Endodermal cell (in vitro differentiated cells): ENCODE results near the gene GJB5. TPM values are rescaled to one million over a fixed set of nuclear protein-coding genes. Genes with fewer than 3 reads are reported as not detected.

Source experiments
- DNase-seq: peaks from one replicate; pipeline ENCODE4 v3.0.0-alpha.2; 2017
- H3K27ac ChIP-seq: 2 replicates; pipeline ENCODE4 v1.5.1; 2013; ENCODE audit warnings: mild to moderate bottlenecking, low read depth, low read length, moderate library complexity
- H3K27me3 ChIP-seq: 2 replicates; pipeline ENCODE4 v1.6.1; 2013; ENCODE audit warnings: mild to moderate bottlenecking, low read length, moderate library complexity; ENCODE audit not compliant: insufficient read depth, control insufficient read depth, poor library complexity, severe bottlenecking
- H3K36me3 ChIP-seq: 2 replicates; pipeline ENCODE4 v1.7.0; 2013; ENCODE audit warnings: mild to moderate bottlenecking, low read length, moderate library complexity; ENCODE audit not compliant: control insufficient read depth, insufficient read depth
- H3K4me1 ChIP-seq: one replicate; pipeline ENCODE4 v1.7.0; 2013; ENCODE audit warnings: low read length; ENCODE audit not compliant: control insufficient read depth, insufficient read depth
- H3K4me3 ChIP-seq: 2 replicates; pipeline ENCODE4 v1.5.1; 2013; ENCODE audit warnings: mild to moderate bottlenecking, low read length, moderate library complexity
- H3K9ac ChIP-seq: 2 replicates; pipeline ENCODE4 v1.6.1; 2013; ENCODE audit warnings: mild to moderate bottlenecking, low read length, moderate library complexity; ENCODE audit not compliant: poor library complexity, severe bottlenecking; ENCODE audit errors: extremely low read depth
- H3K9me3 ChIP-seq: 2 replicates; pipeline ENCODE4 v1.6.1; 2013; ENCODE audit warnings: mild to moderate bottlenecking, low read length, moderate library complexity; ENCODE audit not compliant: control insufficient read depth
- H3K27ac Mint-ChIP-seq: 2 replicates; pipeline ENCODE4 v1.8.0; 2020; ENCODE audit warnings: mixed read lengths
- H3K27me3 Mint-ChIP-seq: 2 replicates; pipeline ENCODE4 v1.8.0; 2021; ENCODE audit warnings: mild to moderate bottlenecking, mixed read lengths; ENCODE audit not compliant: insufficient read depth
- H3K36me3 Mint-ChIP-seq: 2 replicates; pipeline ENCODE4 v1.8.0; 2020; ENCODE audit warnings: low read depth, mixed read lengths
- H3K4me1 Mint-ChIP-seq: 2 replicates; pipeline ENCODE4 v1.8.0; 2020; ENCODE audit warnings: mixed read lengths
- H3K4me3 Mint-ChIP-seq: 2 replicates; pipeline ENCODE4 v1.8.0; 2020; ENCODE audit warnings: mild to moderate bottlenecking, moderate library complexity, mixed read lengths
- H3K9me3 Mint-ChIP-seq: 2 replicates; pipeline ENCODE4 v1.8.0; 2020; ENCODE audit warnings: mild to moderate bottlenecking, mixed read lengths
- WGBS, 2 experiments: methylation state at CpG; one replicate each; pipeline versions ENCODE4 v1.1.5 to v1.1.7; 2013; ENCODE audit warnings: missing lambda C conversion rate in 2 of 2, mixed read lengths in 1 of 2; ENCODE audit not compliant: insufficient coverage in 1 of 2, insufficient read length in 1 of 2; 5-methylcytosine and 5-hydroxymethylcytosine counted together
- total RNA-seq, 2 donors: library from RNA; stranded (reverse); fragmentation: NEBNext Ultra II Directional in 1 of 2; extraction: Animal tissue kit (Norgen Biotek cat#: 25700) in 1 of 2; gene quantifications; 2 replicates in 1 of 2; 3 replicates in 1 of 2; pipeline ENCODE4 v1.2.1, GENCODE V29; 2021
- TF ChIP-seq, protein P1 (sequence below): fragments of 200-600 bp; sonication (generic); conservative IDR thresholded peaks from 2 replicates; pipeline ENCODE4 v1.5.0; 2021; ENCODE audit warnings: antibody characterized with exemption, mild to moderate bottlenecking

GJB5 gene
- total RNA-seq, 2 donors from 2014 or later = 0.20 to 0.42 TPM

GRCh38 chr1:34755961-34756360 is 1.1 kb downstream of the GJB5 start:
- Mint-ChIP-seq H3K36me3 (no peaks in the 10 kb centered on the region), H3K27me3 (no peaks in the 10 kb centered on the region), H3K4me3 (no peak overlapping the region), H3K4me1 (peaks cover 25% of the 10 kb centered on the region), H3K27ac (no peak overlapping the region), H3K9me3 (no peaks in the 10 kb centered on the region)
- peaks cover 8% of the 10 kb centered on the region for H3K9me3 ChIP-seq
- H3K4me3 ChIP-seq = no peak overlapping the region
- H3K9ac ChIP-seq = no peak overlapping the region
- no peak for DNase-seq
- no peak overlapping the region for H3K27ac ChIP-seq
- TF ChIP-seq, protein P1, sequence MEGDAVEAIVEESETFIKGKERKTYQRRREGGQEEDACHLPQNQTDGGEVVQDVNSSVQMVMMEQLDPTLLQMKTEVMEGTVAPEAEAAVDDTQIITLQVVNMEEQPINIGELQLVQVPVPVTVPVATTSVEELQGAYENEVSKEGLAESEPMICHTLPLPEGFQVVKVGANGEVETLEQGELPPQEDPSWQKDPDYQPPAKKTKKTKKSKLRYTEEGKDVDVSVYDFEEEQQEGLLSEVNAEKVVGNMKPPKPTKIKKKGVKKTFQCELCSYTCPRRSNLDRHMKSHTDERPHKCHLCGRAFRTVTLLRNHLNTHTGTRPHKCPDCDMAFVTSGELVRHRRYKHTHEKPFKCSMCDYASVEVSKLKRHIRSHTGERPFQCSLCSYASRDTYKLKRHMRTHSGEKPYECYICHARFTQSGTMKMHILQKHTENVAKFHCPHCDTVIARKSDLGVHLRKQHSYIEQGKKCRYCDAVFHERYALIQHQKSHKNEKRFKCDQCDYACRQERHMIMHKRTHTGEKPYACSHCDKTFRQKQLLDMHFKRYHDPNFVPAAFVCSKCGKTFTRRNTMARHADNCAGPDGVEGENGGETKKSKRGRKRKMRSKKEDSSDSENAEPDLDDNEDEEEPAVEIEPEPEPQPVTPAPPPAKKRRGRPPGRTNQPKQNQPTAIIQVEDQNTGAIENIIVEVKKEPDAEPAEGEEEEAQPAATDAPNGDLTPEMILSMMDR = no peak
- H3K36me3 ChIP-seq = no peaks in the 10 kb centered on the region
- no peaks in the 10 kb centered on the region for H3K27me3 ChIP-seq
- WGBS, 2 experiments = 98% methylated on average over 6 of the region's 6 CpGs
- H3K4me1 ChIP-seq = peaks cover 10% of the 10 kb centered on the region

GRCh38 chr1:34757386-34757785 is 2.5 kb downstream of the GJB5 start:
- 94 to 98% methylated on average over 15 to 21 of the region's 21 CpGs for WGBS, 2 experiments
- H3K9me3 Mint-ChIP-seq = no peaks in the 10 kb centered on the region
- Histone ChIP-seq H3K36me3 (no peaks in the 10 kb centered on the region), H3K9me3 (peaks cover 8% of the 10 kb centered on the region), H3K27me3 (no peaks in the 10 kb centered on the region), H3K27ac (no peak overlapping the region), H3K4me1 (peaks cover 5% of the 10 kb centered on the region), H3K9ac (no peak overlapping the region), H3K4me3 (no peak overlapping the region)
- TF ChIP-seq, protein P1 = no peak
- H3K4me1 Mint-ChIP-seq = peaks cover 15% of the 10 kb centered on the region
- no peak overlapping the region for H3K27ac Mint-ChIP-seq
- no peaks in the 10 kb centered on the region for H3K36me3 Mint-ChIP-seq
- no peak for DNase-seq
- H3K27me3 Mint-ChIP-seq = no peaks in the 10 kb centered on the region
- no peak overlapping the region for H3K4me3 Mint-ChIP-seq

DNA sequence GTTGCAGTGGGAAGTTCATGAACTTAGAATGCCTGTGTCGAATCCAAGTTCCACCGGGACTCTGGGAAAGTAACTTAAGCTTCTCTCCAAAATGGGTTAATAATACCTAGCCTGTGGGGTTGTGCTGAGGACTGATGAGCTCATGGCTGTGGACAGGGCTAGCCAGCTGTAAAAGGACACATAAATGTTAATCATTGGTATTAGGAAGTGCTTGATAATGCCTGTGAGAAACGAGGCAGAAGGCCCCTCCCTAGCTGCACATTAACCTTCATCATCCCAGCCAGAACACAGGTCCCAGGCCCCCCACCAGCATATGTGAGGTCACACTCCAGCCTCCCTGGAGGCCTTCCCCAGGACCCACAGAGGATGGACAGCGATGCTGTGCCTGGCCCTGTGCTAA is 3.9 kb downstream of the GJB5 start:
- Mint-ChIP-seq H3K4me1 (peaks cover 26% of the 10 kb centered on the region), H3K9me3 (peaks cover under 1% of the 10 kb centered on the region), H3K36me3 (no peaks in the 10 kb centered on the region), H3K4me3 (no peak overlapping the region), H3K27me3 (no peaks in the 10 kb centered on the region), H3K27ac (no peak overlapping the region)
- WGBS, 2 experiments = 85 to 94% methylated on average over 3 to 4 of the region's 4 CpGs
- Histone ChIP-seq H3K36me3 (no peaks in the 10 kb centered on the region), H3K9me3 (no peaks in the 10 kb centered on the region), H3K4me3 (no peak overlapping the region), H3K9ac (no peak overlapping the region), H3K27me3 (no peaks in the 10 kb centered on the region), H3K4me1 (peaks cover 5% of the 10 kb centered on the region), H3K27ac (no peak overlapping the region)
- DNase-seq = no peak
- TF ChIP-seq, protein P1 = no peak
